K562 treated with DMSO at 1 percent for 12 hours (cell line): ENCODE data around the gene ZNF304. TPM values are rescaled to one million over a fixed set of nuclear protein-coding genes. Genes with fewer than 3 reads are reported as not detected.

Experiments
- total RNA-seq: library from RNA; unstranded; fragments of 300-600 nt; gene quantifications from 2 replicates; pipeline ENCODE4 v1.2.3, GENCODE V29; 2022; ENCODE audit not compliant: insufficient read depth

ZNF304 gene
- 0.90 and 3.1 TPM in 2 replicates for total RNA-seq

GRCh38 chr19:57350877-57351805 is at the start of gene ZNF304:
TSS of gene ZNF304 (plus strand) at chr19:57351271. CDS start at chr19:57351665, 394 bp downstream.

GRCh38 chr19:57320180-57321084 is 30.6 kb upstream of the ZNF304 start, which contains the start of gene ZNF543:
TSS of gene ZNF543 (plus strand) at chr19:57320472. CDS start at chr19:57320854, 382 bp downstream.

GRCh38 chr19:57362997-57363687 is 12.1 kb downstream of the ZNF304 start, which contains the start of the genes TRAPPC2B and ZNF547:
TSS of gene TRAPPC2B (plus strand) at chr19:57363551. CDS start at chr19:57364834, 1,283 bp downstream.
TSS of gene ZNF547 (plus strand) at chr19:57363551. CDS start at chr19:57368556, 5,005 bp downstream.

GRCh38 chr19:57389730-57390598 is 38.9 kb downstream of the ZNF304 start, which contains the start of gene ZNF548:
TSS of gene ZNF548 (plus strand) at chr19:57389854. CDS start at chr19:57390100, 246 bp downstream.

Other genes with a start within 250 kb of the ZNF304 start
- not detected in 2 replicates for gene USP29, start 231.3 kb upstream of the ZNF304 start, total RNA-seq
- not detected in 2 replicates for gene ZIM3, start 206.1 kb upstream of the ZNF304 start, total RNA-seq
- gene DUXA, start 183.8 kb upstream of the ZNF304 start, total RNA-seq, result 0.85 TPM in 1 of 2 replicates, not detected in the other
- gene ZNF264, start 159.8 kb upstream of the ZNF304 start, total RNA-seq, result 0.27 and 2.0 TPM in 2 replicates
- gene AURKC, start 120.2 kb upstream of the ZNF304 start, total RNA-seq, result 9.3 and 10.7 TPM in 2 replicates
- 0.45 and 2.5 TPM in 2 replicates for gene ZNF805, start 110.6 kb upstream of the ZNF304 start, total RNA-seq
- gene ZNF460, start 70.8 kb upstream of the ZNF304 start, total RNA-seq, result 2.0 TPM in 1 of 2 replicates, not detected in the other
- gene ZNF543, start 30.8 kb upstream of the ZNF304 start, total RNA-seq, result 0.63 and 2.8 TPM in 2 replicates
- 6.2 and 8.9 TPM in 2 replicates for gene TRAPPC2B, start 12.3 kb downstream of the ZNF304 start, total RNA-seq
- 1.3 and 3.0 TPM in 2 replicates for gene ZNF547, start 12.3 kb downstream of the ZNF304 start, total RNA-seq
- gene ZNF548, start 38.6 kb downstream of the ZNF304 start, total RNA-seq, result 0.81 and 5.3 TPM in 2 replicates
- 4.8 and 9.6 TPM in 2 replicates for gene ZNF17, start 59.9 kb downstream of the ZNF304 start, total RNA-seq
- 9.4 and 15.0 TPM in 2 replicates for gene ZNF749, start 84.1 kb downstream of the ZNF304 start, total RNA-seq
- gene VN1R1, start 105.9 kb downstream of the ZNF304 start, total RNA-seq, result not detected in 2 replicates
- gene ZNF772, start 126.3 kb downstream of the ZNF304 start, total RNA-seq, result 0.44 and 2.1 TPM in 2 replicates
- gene ZNF419, start 136.5 kb downstream of the ZNF304 start, total RNA-seq, result 1.3 TPM in 2 replicates
- gene ZNF773, start 148.7 kb downstream of the ZNF304 start, total RNA-seq, result 1.3 TPM in 1 of 2 replicates, not detected in the other
- gene ZNF549, start 176.1 kb downstream of the ZNF304 start, total RNA-seq, result 0.16 TPM in 1 of 2 replicates, not detected in the other
- gene ZNF550, start 208.6 kb downstream of the ZNF304 start, total RNA-seq, result 2.5 and 3.1 TPM in 2 replicates
- gene ZNF416, start 227.6 kb downstream of the ZNF304 start, total RNA-seq, result 1.3 and 2.0 TPM in 2 replicates
- gene ZIK1, start 232.9 kb downstream of the ZNF304 start, total RNA-seq, result 0.36 TPM in 1 of 2 replicates, not detected in the other
- gene ZNF530, start 248.6 kb downstream of the ZNF304 start, total RNA-seq, result 5.8 and 6.7 TPM in 2 replicates